Liver (tissue), 9 donors: ENCODE measurements around the gene CUL4A. TPM values are rescaled to one million over a fixed set of nuclear protein-coding genes. Genes with fewer than 3 reads are reported as not detected.
A peak's percentile ranks its signal among the peaks of the same experiment; 100 is the strongest.

Experiments
- DNase-seq: peaks from one replicate; pipeline ENCODE4 v3.0.0-alpha.2; 2017; ENCODE audit warnings: low spot score
- H3K27ac ChIP-seq, 2 donors: one replicate each; pipeline ENCODE4 v1.7.0; 2013; ENCODE audit warnings: inconsistent platforms in 2 of 2, low read length in 2 of 2, control low read depth in 1 of 2, low read depth in 1 of 2, mild to moderate bottlenecking in 1 of 2
- H3K27me3 ChIP-seq, 4 donors: one replicate each; pipeline versions ENCODE4 v1.6.1 to v1.7.0; 2013; ENCODE audit warnings: low read length in 3 of 4, inconsistent platforms in 1 of 4, mild to moderate bottlenecking in 1 of 4, moderate library complexity in 1 of 4; ENCODE audit not compliant: control insufficient read depth in 4 of 4, insufficient read depth in 4 of 4
- H3K36me3 ChIP-seq, 4 donors: one replicate each; pipeline versions ENCODE4 v1.6.1 to v1.7.0; 2013; ENCODE audit warnings: low read length in 3 of 4, mild to moderate bottlenecking in 3 of 4, low read depth in 1 of 4, moderate library complexity in 1 of 4; ENCODE audit not compliant: control insufficient read depth in 4 of 4, insufficient read depth in 3 of 4
- H3K4me1 ChIP-seq, 4 donors: one replicate each; pipeline versions ENCODE4 v1.6.1 to v1.7.0; 2013; ENCODE audit warnings: low read length in 3 of 4, mild to moderate bottlenecking in 3 of 4, moderate library complexity in 1 of 4; ENCODE audit not compliant: control insufficient read depth in 4 of 4, insufficient read depth in 4 of 4
- H3K4me3 ChIP-seq, 3 donors: one replicate each; pipeline versions ENCODE4 v1.6.1 to v1.7.0; 2013; ENCODE audit warnings: low read length in 3 of 3, control low read depth in 1 of 3, low read depth in 1 of 3, mild to moderate bottlenecking in 1 of 3
- H3K9ac ChIP-seq, 2 donors: one replicate each; pipeline ENCODE4 v1.7.0; 2013; ENCODE audit warnings: low read length in 2 of 2, mild to moderate bottlenecking in 2 of 2, moderate library complexity in 2 of 2, control low read depth in 1 of 2, low read depth in 1 of 2
- H3K9me3 ChIP-seq, 4 donors: one replicate each; pipeline versions ENCODE4 v1.6.1 to v1.7.0; 2013; ENCODE audit warnings: low read length in 3 of 4; ENCODE audit not compliant: control insufficient read depth in 4 of 4
- ATF3 ChIP-seq: IDR thresholded peaks from 2 replicates; pipeline ENCODE4 v1.6.1; 2016; ENCODE audit warnings: antibody characterized with exemption
- CTCF ChIP-seq: fragments of 150-350 bp; IDR thresholded peaks from 2 replicates; pipeline ENCODE4 v1.5.1; 2017; ENCODE audit warnings: improper control_type of control experiment, low read depth, low read length; ENCODE audit not compliant: missing input control
- FOXA1 ChIP-seq: IDR thresholded peaks from 2 replicates; pipeline ENCODE4 v1.6.1; 2016; ENCODE audit warnings: antibody characterized with exemption
- HNF4A ChIP-seq, 2 donors: conservative IDR thresholded peaks; 2 replicates each; pipeline ENCODE4 v1.6.1; 2016; ENCODE audit warnings: antibody characterized with exemption in 2 of 2, mild to moderate bottlenecking in 2 of 2
- HNF4G ChIP-seq: IDR thresholded peaks from 2 replicates; pipeline ENCODE4 v1.6.1; 2016; ENCODE audit warnings: antibody characterized with exemption
- MAX ChIP-seq: IDR thresholded peaks from 2 replicates; pipeline ENCODE4 v1.6.1; 2016; ENCODE audit warnings: antibody characterized with exemption
- TAF1 ChIP-seq: conservative IDR thresholded peaks from 2 replicates; pipeline ENCODE4 v1.6.1; 2016; ENCODE audit warnings: antibody characterized with exemption, mild to moderate bottlenecking
- WGBS: extraction: QIAGEN DNeasy Blood & Tissue Kit; methylation state at CpG from one replicate; pipeline ENCODE4 v1.1.7; 2013; 5-methylcytosine and 5-hydroxymethylcytosine counted together
- polyA plus RNA-seq, 2 donors: library from polyadenylated mRNA; stranded (reverse) in 1 of 2; unstranded in 1 of 2; fragments of 200-250 nt in 1 of 2; fragments of >200 nt in 1 of 2; fragmentation: Nextera tagmentation in 1 of 2; extraction: Ambion mirVana in 1 of 2; gene quantifications; one replicate each; pipeline versions ENCODE4 v1.2.1 to v1.2.3, GENCODE V29; 2013 to 2015
- total RNA-seq, 2 donors: library from RNA; depleted of rRNA; stranded (reverse); fragments of >200 nt; gene quantifications; one replicate each; pipeline ENCODE4 v1.2.3, GENCODE V29; 2014
- TF ChIP-seq, protein P1 (sequence below): IDR thresholded peaks from 2 replicates; pipeline ENCODE4 v1.6.1; 2016; ENCODE audit warnings: antibody characterized with exemption
- TF ChIP-seq, protein P2 (sequence below): IDR thresholded peaks from 2 replicates; pipeline ENCODE4 v1.6.1; 2016; ENCODE audit warnings: antibody characterized with exemption, mild to moderate bottlenecking
- donor health status: healthy.
- donor health status: healthy.
- donor health status: healthy.
- donor health status: healthy.
- donor health status: healthy.

The CUL4A gene
- total and polyA plus RNA-seq, 4 donors = 19.9 to 89.4 (median 45.9) TPM

DNA sequence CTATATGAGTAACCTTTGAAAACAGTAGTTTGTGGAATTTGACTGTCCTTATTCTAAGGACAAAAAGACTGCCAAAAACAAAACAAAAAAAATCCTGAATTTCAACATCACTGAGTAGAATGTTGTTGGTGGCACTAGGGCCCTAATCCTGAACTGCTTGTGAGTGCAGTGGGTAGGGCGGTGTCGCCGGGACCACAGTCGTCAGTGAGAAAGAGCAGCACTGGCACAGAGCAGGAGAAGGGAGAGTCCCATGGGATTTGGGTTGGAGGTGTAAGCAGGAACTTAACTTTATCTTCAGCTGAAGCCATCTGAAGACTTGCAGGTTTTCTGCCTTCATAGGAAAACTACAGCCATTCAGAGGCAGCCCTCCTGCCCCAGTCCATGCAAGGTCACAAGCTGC is 6.5 kb upstream of the CUL4A start:
- H3K9ac ChIP-seq = no peak overlapping the region
- DNase-seq = peak; percentile 20
- no peaks in the 10 kb centered on the region for H3K9me3 ChIP-seq
- WGBS = 94% methylated on average over 4 of the region's 4 CpGs
- TF ChIP-seq FOXA1 = no peak
- TF ChIP-seq MAX = no peak
- TF ChIP-seq, protein P1, sequence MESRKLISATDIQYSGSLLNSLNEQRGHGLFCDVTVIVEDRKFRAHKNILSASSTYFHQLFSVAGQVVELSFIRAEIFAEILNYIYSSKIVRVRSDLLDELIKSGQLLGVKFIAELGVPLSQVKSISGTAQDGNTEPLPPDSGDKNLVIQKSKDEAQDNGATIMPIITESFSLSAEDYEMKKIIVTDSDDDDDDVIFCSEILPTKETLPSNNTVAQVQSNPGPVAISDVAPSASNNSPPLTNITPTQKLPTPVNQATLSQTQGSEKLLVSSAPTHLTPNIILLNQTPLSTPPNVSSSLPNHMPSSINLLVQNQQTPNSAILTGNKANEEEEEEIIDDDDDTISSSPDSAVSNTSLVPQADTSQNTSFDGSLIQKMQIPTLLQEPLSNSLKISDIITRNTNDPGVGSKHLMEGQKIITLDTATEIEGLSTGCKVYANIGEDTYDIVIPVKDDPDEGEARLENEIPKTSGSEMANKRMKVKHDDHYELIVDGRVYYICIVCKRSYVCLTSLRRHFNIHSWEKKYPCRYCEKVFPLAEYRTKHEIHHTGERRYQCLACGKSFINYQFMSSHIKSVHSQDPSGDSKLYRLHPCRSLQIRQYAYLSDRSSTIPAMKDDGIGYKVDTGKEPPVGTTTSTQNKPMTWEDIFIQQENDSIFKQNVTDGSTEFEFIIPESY = no peak
- no peak for TF ChIP-seq ATF3
- TF ChIP-seq, protein P2, sequence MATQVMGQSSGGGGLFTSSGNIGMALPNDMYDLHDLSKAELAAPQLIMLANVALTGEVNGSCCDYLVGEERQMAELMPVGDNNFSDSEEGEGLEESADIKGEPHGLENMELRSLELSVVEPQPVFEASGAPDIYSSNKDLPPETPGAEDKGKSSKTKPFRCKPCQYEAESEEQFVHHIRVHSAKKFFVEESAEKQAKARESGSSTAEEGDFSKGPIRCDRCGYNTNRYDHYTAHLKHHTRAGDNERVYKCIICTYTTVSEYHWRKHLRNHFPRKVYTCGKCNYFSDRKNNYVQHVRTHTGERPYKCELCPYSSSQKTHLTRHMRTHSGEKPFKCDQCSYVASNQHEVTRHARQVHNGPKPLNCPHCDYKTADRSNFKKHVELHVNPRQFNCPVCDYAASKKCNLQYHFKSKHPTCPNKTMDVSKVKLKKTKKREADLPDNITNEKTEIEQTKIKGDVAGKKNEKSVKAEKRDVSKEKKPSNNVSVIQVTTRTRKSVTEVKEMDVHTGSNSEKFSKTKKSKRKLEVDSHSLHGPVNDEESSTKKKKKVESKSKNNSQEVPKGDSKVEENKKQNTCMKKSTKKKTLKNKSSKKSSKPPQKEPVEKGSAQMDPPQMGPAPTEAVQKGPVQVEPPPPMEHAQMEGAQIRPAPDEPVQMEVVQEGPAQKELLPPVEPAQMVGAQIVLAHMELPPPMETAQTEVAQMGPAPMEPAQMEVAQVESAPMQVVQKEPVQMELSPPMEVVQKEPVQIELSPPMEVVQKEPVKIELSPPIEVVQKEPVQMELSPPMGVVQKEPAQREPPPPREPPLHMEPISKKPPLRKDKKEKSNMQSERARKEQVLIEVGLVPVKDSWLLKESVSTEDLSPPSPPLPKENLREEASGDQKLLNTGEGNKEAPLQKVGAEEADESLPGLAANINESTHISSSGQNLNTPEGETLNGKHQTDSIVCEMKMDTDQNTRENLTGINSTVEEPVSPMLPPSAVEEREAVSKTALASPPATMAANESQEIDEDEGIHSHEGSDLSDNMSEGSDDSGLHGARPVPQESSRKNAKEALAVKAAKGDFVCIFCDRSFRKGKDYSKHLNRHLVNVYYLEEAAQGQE = no peak
- TF ChIP-seq CTCF = no peak
- no peak for TF ChIP-seq HNF4A (conservative IDR thresholded peaks at IDR 0.05)
- peaks cover 0 to 17% (median 11%) of the 10 kb centered on the region in 4 donors for H3K36me3 ChIP-seq
- H3K4me1 ChIP-seq = peaks cover 3 to 30% (median 27%) of the 10 kb centered on the region in 4 donors
- H3K27ac ChIP-seq = no peak overlapping the region
- no peak overlapping the region for H3K4me3 ChIP-seq
- H3K27me3 ChIP-seq = no peaks in the 10 kb centered on the region

DNA sequence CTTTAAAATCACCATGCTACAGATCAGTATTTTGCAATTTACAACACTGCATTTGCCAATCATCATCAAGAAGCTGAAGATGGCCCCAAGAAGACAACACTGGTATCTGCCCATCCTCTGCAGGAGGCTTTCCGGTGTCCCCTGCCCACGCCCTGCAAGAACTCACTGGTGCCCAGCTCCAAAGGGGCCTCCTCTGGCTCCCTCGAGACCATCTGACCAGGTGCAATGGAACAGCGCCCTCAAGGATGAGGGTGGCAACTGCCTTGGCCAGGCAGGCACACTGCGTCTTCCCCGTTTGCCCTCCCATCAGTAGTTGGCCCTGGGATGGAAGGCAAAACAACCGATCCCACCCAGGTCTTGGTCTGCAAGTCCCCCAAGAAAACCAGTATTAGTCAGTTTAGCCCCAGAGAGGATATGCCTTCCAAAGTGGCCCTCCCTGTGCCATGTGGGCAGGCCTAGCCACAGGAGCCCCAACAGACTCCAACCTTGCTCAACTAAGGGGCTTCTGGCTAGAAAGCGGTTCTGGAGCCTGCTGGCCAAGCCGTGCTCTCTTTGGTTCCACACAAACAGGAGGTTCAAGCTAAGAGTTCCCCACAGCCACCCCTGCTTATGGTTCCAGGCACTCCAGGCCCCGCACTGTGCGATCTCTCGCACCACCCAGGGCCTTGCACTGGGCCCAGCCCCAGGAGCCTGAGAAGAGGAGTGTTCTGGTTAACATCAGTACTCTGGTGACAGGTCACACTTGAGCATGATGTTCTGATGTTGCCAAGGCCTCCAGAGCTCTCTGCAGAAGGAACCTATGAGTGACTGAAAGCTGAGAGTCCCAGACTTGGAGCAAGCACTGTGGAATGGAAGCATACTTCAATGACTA is 5.7 kb upstream of the CUL4A start:
- no peaks in the 10 kb centered on the region for H3K9me3 ChIP-seq
- no peak overlapping the region for H3K9ac ChIP-seq
- no peak overlapping the region for H3K4me3 ChIP-seq
- DNase-seq = peak; percentile 27
- H3K27me3 ChIP-seq = no peaks in the 10 kb centered on the region
- 93% methylated on average over 12 of the region's 12 CpGs for WGBS
- H3K27ac ChIP-seq = no peak overlapping the region
- TF ChIP-seq TAF1 = no peak
- no peak for TF ChIP-seq HNF4G
- H3K36me3 ChIP-seq = peaks cover 0 to 13% (median 7%) of the 10 kb centered on the region in 4 donors
- peaks cover 3 to 30% (median 28%) of the 10 kb centered on the region in 4 donors for H3K4me1 ChIP-seq
